GM15510 (cell line): ENCODE results near the gene USP22.

ENCODE experiments used
- POLR2A ChIP-seq: IDR thresholded peaks from 3 replicates; pipeline ENCODE4 v1.6.1; 2011; ENCODE audit warnings: borderline replicate concordance; ENCODE audit not compliant: insufficient read length; ENCODE audit errors: extremely low read depth

Gene USP22

GRCh38 chr17:20992416-20992815 lies 50.4 kb downstream of the USP22 start:
- TF ChIP-seq POLR2A: no peak

GRCh38 chr17:20991276-20992037 lies 51.4 kb downstream of the USP22 start:
- no peak for TF ChIP-seq POLR2A

- TF ChIP-seq POLR2A: no peak
Measured at GRCh38 chr17:20989991-20990855, 52.6 kb downstream of the USP22 start.

- no peak for TF ChIP-seq POLR2A
Measured at GRCh38 chr17:20989481-20989880, 53.3 kb downstream of the USP22 start.

GRCh38 chr17:20988896-20989295 lies 53.9 kb downstream of the USP22 start:
- no peak for TF ChIP-seq POLR2A

- TF ChIP-seq POLR2A: no peak
Measured at GRCh38 chr17:20988001-20988636, 54.7 kb downstream of the USP22 start.

GRCh38 chr17:20987511-20987910 lies 55.3 kb downstream of the USP22 start:
- TF ChIP-seq POLR2A: no peak

- TF ChIP-seq POLR2A: no peak
Measured at GRCh38 chr17:20986767-20987510, 55.9 kb downstream of the USP22 start.

- TF ChIP-seq POLR2A: no peak
Measured at GRCh38 chr17:20983359-20983637, 59.5 kb downstream of the USP22 start.

- TF ChIP-seq POLR2A: no peak
Measured at GRCh38 chr17:20982589-20983358, 60.0 kb downstream of the USP22 start.

GRCh38 chr17:20981046-20981920 lies 61.5 kb downstream of the USP22 start:
- TF ChIP-seq POLR2A: no peak

GRCh38 chr17:20979792-20980083 lies 63.1 kb downstream of the USP22 start:
- TF ChIP-seq POLR2A: no peak

GRCh38 chr17:20975566-20975965 lies 67.2 kb downstream of the USP22 start:
- no peak for TF ChIP-seq POLR2A
